Measurements from ENCODE around the gene TIMP1. TPM values are rescaled to one million over a fixed set of nuclear protein-coding genes. Genes with fewer than 3 reads are reported as not detected.
A peak's percentile ranks its signal among the peaks of the same experiment; 100 is the strongest.

The TIMP1 gene
- total RNA-seq, 1 donor from 2014 or later = 118 TPM

DNA sequence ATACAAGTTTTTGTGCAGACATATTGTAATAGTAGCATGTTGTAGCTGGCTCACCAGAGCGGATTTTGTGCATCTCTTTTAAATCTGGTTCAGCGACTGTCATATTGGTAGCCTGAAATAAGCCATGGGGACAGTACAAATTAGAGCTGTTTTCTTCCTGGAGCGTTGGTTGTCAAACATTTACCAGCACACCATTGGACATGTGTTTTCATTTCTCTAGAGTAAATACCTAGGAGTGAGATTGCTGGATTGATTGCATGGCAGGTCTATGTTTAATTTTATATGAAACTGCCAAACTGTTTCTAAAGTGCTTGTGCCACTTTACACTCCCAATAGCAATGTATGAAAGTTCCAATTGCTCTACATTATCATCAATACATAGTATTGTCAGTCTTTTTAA lies 23.8 kb upstream of the TIMP1 start:
- no peak overlapping the region for H3K4me3 ChIP-seq (ENCODE audit: low read depth, low read length)
- H3K36me3 ChIP-seq (ENCODE audit: control insufficient read depth, insufficient read depth, low read length) = no peaks in the 10 kb centered on the region
- no peak for TF ChIP-seq CTCF (IDR thresholded peaks at IDR 0.05; ENCODE audit: insufficient read depth, low read length, poor library complexity, severe bottlenecking)
- DNase-seq (ENCODE audit: low read depth) = no peak
- H3K27me3 ChIP-seq (ENCODE audit: control insufficient read depth, insufficient read depth, low read length) = no peaks in the 10 kb centered on the region

GRCh38 chrX:47560179-47560933 lies 21.9 kb upstream of the TIMP1 start:
- no peak for DNase-seq (ENCODE audit: low read depth)

DNA sequence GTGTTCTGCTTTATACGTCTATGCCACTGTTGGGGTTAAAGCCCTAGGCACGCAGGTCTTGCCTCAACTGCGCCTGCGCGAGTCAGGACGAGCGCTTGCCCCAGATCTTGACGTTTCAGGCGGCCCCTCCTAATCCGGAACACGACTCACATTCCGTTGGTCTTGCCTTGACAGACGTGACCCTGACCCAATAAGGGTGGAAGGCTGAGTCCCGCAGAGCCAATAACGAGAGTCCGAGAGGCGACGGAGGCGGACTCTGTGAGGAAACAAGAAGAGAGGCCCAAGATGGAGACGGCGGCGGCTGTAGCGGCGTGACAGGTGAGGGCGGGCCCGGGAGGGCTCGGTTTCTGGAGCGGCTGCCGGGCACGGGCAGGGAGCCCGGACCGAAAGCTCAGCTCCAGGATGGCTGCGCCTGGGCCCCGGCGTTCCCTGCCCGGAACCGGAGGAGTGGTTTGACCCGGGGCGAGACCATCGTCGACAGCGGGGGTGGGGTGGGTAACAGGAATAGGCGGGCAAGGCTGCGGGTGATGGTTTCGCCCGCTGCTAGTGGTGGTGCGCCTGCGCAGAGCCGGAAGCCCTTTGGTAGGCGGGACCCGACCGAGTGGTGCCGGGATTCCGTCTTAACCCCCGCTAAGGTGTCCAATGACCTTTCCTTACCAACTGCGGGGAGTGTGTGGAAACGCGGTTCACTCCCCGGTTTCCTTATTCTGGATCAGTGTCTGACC lies 21.1 kb upstream of the TIMP1 start, which contains the start of gene ARAF:
Gene ARAF, plus strand, starts transcription at position 272 of the 725 bp plus-strand sequence. CDS start 1,763 bp downstream, outside the sequence.
- Histone ChIP-seq H3K36me3 (ENCODE audit: control insufficient read depth, insufficient read depth, low read length) (no peaks in the 10 kb centered on the region), H3K4me3 (ENCODE audit: low read depth, low read length) (peak within 1 kb of the TSS; percentile 65), H3K27me3 (ENCODE audit: control insufficient read depth, insufficient read depth, low read length) (no peaks in the 10 kb centered on the region)
- peak; percentile 94 for DNase-seq (ENCODE audit: low read depth)
- no peak for TF ChIP-seq CTCF (IDR thresholded peaks at IDR 0.05; ENCODE audit: insufficient read depth, low read length, poor library complexity, severe bottlenecking)

More at GRCh38 chrX:47560179-47560933, 21.9 kb upstream of the TIMP1 start:
- no peak for TF ChIP-seq CTCF (IDR thresholded peaks at IDR 0.05; ENCODE audit: insufficient read depth, low read length, poor library complexity, severe bottlenecking)
- Histone ChIP-seq H3K27me3 (ENCODE audit: control insufficient read depth, insufficient read depth, low read length) (no peaks in the 10 kb centered on the region), H3K36me3 (ENCODE audit: control insufficient read depth, insufficient read depth, low read length) (no peaks in the 10 kb centered on the region), H3K4me3 (ENCODE audit: low read depth, low read length) (peak overlapping the region; percentile 38)

DNA sequence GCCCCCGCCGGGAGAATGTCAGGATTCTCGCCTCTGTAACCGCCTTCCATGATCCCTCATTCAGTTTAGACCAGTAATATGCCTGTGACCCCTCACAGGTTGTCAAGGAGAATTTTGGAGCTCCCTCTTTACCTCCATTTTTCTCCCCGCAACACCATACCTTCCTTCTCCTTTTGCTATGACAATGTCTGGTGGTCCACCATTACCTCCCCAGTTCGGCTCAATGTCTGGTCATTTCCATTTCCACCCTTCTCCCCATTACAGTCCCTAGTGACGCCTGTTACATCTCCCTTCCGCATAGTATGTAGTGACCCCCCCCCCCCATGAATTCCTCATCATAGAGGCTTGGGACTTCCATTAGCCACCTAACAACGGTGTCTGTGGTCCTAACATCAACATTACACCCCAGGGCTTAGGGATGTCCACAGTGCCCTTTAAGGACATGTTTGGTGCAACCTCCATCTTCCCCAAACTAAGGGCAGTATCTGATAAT lies 20.5 kb upstream of the TIMP1 start:
- no peak for TF ChIP-seq CTCF (IDR thresholded peaks at IDR 0.05; ENCODE audit: insufficient read depth, low read length, poor library complexity, severe bottlenecking)
- Histone ChIP-seq H3K4me3 (ENCODE audit: low read depth, low read length) (peak overlapping the region; percentile 65), H3K36me3 (ENCODE audit: control insufficient read depth, insufficient read depth, low read length) (no peaks in the 10 kb centered on the region)

GRCh38 chrX:47562615-47563243 lies 19.5 kb upstream of the TIMP1 start:
- Histone ChIP-seq H3K4me3 (ENCODE audit: low read depth, low read length) (no peak overlapping the region), H3K36me3 (ENCODE audit: control insufficient read depth, insufficient read depth, low read length) (no peaks in the 10 kb centered on the region), H3K27me3 (ENCODE audit: control insufficient read depth, insufficient read depth, low read length) (no peaks in the 10 kb centered on the region)
- peak; percentile 18 for TF ChIP-seq CTCF (IDR thresholded peaks at IDR 0.05; ENCODE audit: insufficient read depth, low read length, poor library complexity, severe bottlenecking)
- no peak for DNase-seq (ENCODE audit: low read depth)

More for the DNA sequence above, 20.5 kb upstream of the TIMP1 start:
- no peaks in the 10 kb centered on the region for H3K27me3 ChIP-seq (ENCODE audit: control insufficient read depth, insufficient read depth, low read length)
- DNase-seq (ENCODE audit: low read depth) = no peak

Data from kidney epithelial cell (primary cell).